ENCODE data around the gene TUT1.
A peak's percentile ranks its signal among the peaks of the same experiment; 100 is the strongest.

The TUT1 gene

GRCh38 chr11:62548545-62549335 is 42.6 kb downstream of the TUT1 start:
- TF ChIP-seq, protein P1, sequence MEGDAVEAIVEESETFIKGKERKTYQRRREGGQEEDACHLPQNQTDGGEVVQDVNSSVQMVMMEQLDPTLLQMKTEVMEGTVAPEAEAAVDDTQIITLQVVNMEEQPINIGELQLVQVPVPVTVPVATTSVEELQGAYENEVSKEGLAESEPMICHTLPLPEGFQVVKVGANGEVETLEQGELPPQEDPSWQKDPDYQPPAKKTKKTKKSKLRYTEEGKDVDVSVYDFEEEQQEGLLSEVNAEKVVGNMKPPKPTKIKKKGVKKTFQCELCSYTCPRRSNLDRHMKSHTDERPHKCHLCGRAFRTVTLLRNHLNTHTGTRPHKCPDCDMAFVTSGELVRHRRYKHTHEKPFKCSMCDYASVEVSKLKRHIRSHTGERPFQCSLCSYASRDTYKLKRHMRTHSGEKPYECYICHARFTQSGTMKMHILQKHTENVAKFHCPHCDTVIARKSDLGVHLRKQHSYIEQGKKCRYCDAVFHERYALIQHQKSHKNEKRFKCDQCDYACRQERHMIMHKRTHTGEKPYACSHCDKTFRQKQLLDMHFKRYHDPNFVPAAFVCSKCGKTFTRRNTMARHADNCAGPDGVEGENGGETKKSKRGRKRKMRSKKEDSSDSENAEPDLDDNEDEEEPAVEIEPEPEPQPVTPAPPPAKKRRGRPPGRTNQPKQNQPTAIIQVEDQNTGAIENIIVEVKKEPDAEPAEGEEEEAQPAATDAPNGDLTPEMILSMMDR (IDR thresholded peaks at IDR 0.05; ENCODE audit: low read depth, low read length) = no peak
- H3K4me3 ChIP-seq (ENCODE audit: low read depth, low read length) = no peak overlapping the region

DNA sequence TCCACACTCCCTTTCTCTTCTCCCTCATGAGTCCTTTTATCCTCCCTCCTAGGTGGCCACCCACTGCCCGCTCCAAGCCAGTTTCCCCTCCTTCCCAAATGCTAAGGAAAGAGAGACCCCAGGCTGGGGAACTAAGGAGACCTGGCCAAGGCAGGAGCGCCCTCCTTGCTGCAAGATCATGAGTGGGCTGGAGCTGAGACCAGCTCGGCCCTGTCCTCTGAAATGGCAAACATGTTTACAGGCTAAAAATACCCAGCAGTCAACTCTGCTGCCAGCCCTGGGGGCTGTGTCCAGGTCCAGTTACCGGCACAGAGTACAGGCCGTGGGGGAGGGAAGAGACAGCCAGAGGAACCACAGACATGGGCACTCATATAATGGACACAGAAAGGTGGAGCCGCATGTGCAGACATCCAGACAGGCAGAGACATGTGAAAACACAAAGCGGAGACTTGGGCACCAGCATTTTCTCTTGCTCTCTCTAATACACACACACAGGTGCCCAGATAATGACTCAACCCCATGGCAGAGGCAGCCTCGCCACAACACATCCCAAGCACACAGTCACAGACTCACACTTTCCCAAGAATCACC is 43.5 kb downstream of the TUT1 start:
- peak overlapping the region; percentile 99 for H3K4me3 ChIP-seq (ENCODE audit: low read depth, low read length)
- TF ChIP-seq, protein P1 (IDR thresholded peaks at IDR 0.05; ENCODE audit: low read depth, low read length) = no peak

DNA sequence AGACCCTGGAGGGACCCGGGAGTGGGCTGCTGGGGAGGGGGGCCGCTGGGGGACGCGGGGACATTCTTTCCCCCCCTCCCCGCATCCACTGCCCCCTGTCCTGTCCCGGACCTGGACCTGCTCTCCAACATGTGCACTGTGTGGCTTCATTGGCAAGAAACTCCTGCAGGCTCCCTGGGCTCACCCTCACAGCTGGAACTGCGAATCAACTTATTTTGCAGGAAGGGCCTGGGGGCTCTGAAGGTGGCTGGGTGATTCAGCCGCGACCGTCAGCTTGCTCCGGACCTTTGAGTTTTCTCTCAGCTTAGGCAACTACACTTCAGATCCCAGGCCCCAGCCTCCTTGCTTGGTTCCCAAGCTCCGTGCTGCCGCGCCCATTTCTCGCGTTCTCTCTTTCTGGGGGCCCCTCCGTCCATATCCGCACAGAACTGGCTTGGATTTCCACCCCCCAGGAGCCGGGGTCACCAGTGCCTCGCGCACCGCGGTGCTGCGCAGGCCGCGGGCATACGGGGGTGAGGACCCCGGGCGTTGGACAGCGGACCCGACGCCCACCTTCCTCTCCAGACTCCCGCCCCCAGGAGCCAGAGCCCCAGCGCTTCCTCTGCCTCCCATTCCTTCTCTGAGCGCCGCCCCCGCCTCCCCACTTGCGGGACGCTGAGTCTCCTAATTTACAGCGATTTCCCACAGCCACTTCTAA is 44.2 kb downstream of the TUT1 start:
- H3K4me3 ChIP-seq (ENCODE audit: low read depth, low read length) = peak overlapping the region; percentile 99
- TF ChIP-seq, protein P1 (IDR thresholded peaks at IDR 0.05; ENCODE audit: low read depth, low read length) = no peak

GRCh38 chr11:62546244-62546928 is 44.9 kb downstream of the TUT1 start, which contains the start of gene AHNAK:
Gene AHNAK (minus strand): TSS chr11:62546806. CDS start chr11:62536098, 10,708 bp downstream.
- H3K4me3 ChIP-seq (ENCODE audit: low read depth, low read length) = peak within 1 kb of the TSS; percentile 99
- TF ChIP-seq, protein P1 (IDR thresholded peaks at IDR 0.05; ENCODE audit: low read depth, low read length) = no peak

DNA sequence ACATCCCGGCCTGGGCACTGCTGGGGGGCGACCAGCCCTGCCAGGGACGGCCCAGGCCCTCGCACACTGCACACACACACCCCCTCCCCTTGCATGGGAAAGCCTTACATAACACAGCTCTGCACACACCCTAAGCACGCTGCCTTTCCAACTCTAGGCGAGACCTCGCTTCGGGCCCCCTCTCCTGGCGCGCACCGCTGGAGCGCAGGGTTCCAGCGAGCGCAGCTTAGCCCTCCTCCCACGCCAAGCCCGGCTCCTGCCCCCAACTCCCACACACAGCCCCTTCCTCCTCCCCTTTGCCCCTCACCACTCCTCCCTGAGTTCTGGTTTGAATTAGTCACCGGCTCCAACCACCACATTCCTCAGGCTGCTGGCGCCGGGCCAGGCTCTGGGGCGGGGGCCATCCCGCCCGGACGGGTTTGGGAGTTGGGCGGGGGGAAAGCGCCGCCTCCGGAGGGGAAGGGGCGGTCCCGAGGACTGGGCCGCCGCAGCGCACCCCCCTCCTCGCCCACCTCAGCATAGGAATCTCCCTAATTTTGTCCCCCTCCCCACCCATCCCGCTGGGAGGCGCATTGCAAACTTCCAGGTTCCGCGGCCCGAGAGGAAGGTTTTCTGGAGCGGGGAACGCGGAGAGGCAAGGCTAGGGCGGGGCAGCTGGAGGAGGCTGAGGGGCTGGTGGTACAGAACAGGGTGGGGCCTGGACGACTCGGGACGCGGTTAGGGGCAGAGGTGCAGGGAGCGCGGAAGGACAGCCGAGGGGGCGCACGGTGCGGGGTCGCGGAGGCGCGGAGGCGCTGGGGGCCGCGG is 45.7 kb downstream of the TUT1 start:
- H3K4me3 ChIP-seq (ENCODE audit: low read depth, low read length) = peak overlapping the region; percentile 99
- TF ChIP-seq, protein P1 (IDR thresholded peaks at IDR 0.05; ENCODE audit: low read depth, low read length) = no peak

GRCh38 chr11:62544581-62545436 is 46.5 kb downstream of the TUT1 start:
- peak overlapping the region; percentile 99 for H3K4me3 ChIP-seq (ENCODE audit: low read depth, low read length)
- TF ChIP-seq, protein P1 (IDR thresholded peaks at IDR 0.05; ENCODE audit: low read depth, low read length) = no peak
